ENCODE results near the gene CDH9.

- no peak for TF ChIP-seq POLR2A (IDR thresholded peaks at IDR 0.05)
- TF ChIP-seq CTCF (IDR thresholded peaks at IDR 0.05 in 4 of 5, conservative IDR thresholded peaks at IDR 0.05 in 1 of 5) = no peak
Observed at GRCh38 chr5:26889815-26890214, 148.6 kb downstream of the CDH9 start.
